K562 (cell line): ENCODE results near the gene ARHGEF3. TPM values are rescaled to one million over a fixed set of nuclear protein-coding genes. Genes with fewer than 3 reads are reported as not detected.

Experiments
- FOXM1 ChIP-seq, 2 experiments: fragments of 450-650 bp in 1 of 2; sonication (generic) in 1 of 2; formaldehyde crosslinking in 1 of 2; IDR thresholded peaks; 2 replicates each; pipeline versions ENCODE4 v1.6.1 to v1.9.0; 2017 to 2022; ENCODE audit warnings: low read depth in 2 of 2, mild to moderate bottlenecking in 2 of 2, missing genetic modification reagents in 1 of 2, moderate library complexity in 1 of 2
- KAT7 ChIP-seq: sonication (generic); formaldehyde crosslinking; IDR thresholded peaks from 2 replicates; pipeline ENCODE4 v1.8.0; 2022; ENCODE audit warnings: missing genetic modification reagents, mild to moderate bottlenecking, borderline replicate concordance
- KDM1A ChIP-seq, 2 experiments: fragments of 450-650 bp; IDR thresholded peaks; 2 replicates each; pipeline ENCODE4 v1.6.1; 2016; ENCODE audit warnings: mild to moderate bottlenecking in 2 of 2
- MBD2 ChIP-seq: sonication (generic); IDR thresholded peaks from 2 replicates; pipeline ENCODE4 v1.6.1; 2016; ENCODE audit warnings: low read depth, borderline replicate concordance
- PHF8 ChIP-seq: fragments of 200-600 bp; sonication (generic); IDR thresholded peaks from 2 replicates; pipeline ENCODE4 v1.6.1; 2012; ENCODE audit warnings: mixed run types, mild to moderate bottlenecking, inconsistent platforms, low read length, moderate library complexity, borderline replicate concordance
- SMARCA5 ChIP-seq: fragments of 450-650 bp; IDR thresholded peaks from 2 replicates; pipeline ENCODE4 v1.6.1; 2016
- XRCC5 ChIP-seq: fragments of 200-400 bp; formaldehyde crosslinking; IDR thresholded peaks from 2 replicates; pipeline ENCODE4 v1.6.1; 2017; ENCODE audit warnings: low read depth, mild to moderate bottlenecking, low read length
- polyA plus RNA-seq, 8 experiments: library from polyadenylated mRNA; depleted of rRNA in 4 of 8; stranded (reverse) in 5 of 8; unstranded in 3 of 8; fragments of >200 nt; fragmentation: Nextera tagmentation in 2 of 8; fragmentation: Illumina TruSeq in 1 of 8; extraction: Ambion mirVana in 2 of 8; extraction: Trizol in 1 of 8; gene quantifications; 2 replicates each; pipeline versions ENCODE4 v1.2.1 to v1.2.3, GENCODE V29; 2011 to 2014; ENCODE audit warnings: inconsistent platforms in 1 of 8, missing spikeins in 1 of 8
- total RNA-seq, 7 experiments: library from RNA; depleted of rRNA in 6 of 7; stranded (reverse); fragments of >200 nt in 6 of 7; fragmentation: Illumina TruSeq in 2 of 7; extraction: Trizol in 2 of 7; gene quantifications; 2 replicates each; pipeline versions ENCODE4 v1.2.1 to v1.2.3, GENCODE V29; 2011 to 2021; ENCODE audit warnings: low replicate concordance in 1 of 7
- TF ChIP-seq, protein P1 (sequence below): fragments of 200-800 bp; sonication (Bioruptor generic); IDR thresholded peaks from 2 replicates; pipeline ENCODE4 v1.6.1; 2017; ENCODE audit warnings: missing genetic modification characterization, missing compliant biosample characterization
- TF ChIP-seq, protein P2 (sequence below): fragments of 450-650 bp; IDR thresholded peaks from 2 replicates; pipeline ENCODE4 v1.6.1; 2018; ENCODE audit warnings: mild to moderate bottlenecking, low read depth; ENCODE audit not compliant: partially characterized antibody
- TF ChIP-seq, protein P3 (sequence below): fragments of 450-650 bp; IDR thresholded peaks from 2 replicates; pipeline ENCODE4 v1.7.1; 2018; ENCODE audit warnings: mild to moderate bottlenecking, low read depth; ENCODE audit not compliant: partially characterized antibody
- TF ChIP-seq, protein P4 (sequence below): fragments of 250-450 bp; sonication (Bioruptor Pico); IDR thresholded peaks from 2 replicates; pipeline ENCODE4 v1.9.0; 2021; ENCODE audit warnings: mild to moderate bottlenecking, inconsistent platforms
- TF ChIP-seq, protein P5 (sequence below): fragments of 200-800 bp; sonication (Bioruptor generic); IDR thresholded peaks from 2 replicates; pipeline ENCODE4 v1.6.1; 2016; ENCODE audit warnings: missing genetic modification characterization, missing compliant biosample characterization

ARHGEF3 gene
- total and polyA plus RNA-seq, 9 of the 15 experiments (the other 6 are each of a cell fraction or from before 2014, with no cell fraction given) = 0.77 to 2.7 (median 1.4) TPM

DNA sequence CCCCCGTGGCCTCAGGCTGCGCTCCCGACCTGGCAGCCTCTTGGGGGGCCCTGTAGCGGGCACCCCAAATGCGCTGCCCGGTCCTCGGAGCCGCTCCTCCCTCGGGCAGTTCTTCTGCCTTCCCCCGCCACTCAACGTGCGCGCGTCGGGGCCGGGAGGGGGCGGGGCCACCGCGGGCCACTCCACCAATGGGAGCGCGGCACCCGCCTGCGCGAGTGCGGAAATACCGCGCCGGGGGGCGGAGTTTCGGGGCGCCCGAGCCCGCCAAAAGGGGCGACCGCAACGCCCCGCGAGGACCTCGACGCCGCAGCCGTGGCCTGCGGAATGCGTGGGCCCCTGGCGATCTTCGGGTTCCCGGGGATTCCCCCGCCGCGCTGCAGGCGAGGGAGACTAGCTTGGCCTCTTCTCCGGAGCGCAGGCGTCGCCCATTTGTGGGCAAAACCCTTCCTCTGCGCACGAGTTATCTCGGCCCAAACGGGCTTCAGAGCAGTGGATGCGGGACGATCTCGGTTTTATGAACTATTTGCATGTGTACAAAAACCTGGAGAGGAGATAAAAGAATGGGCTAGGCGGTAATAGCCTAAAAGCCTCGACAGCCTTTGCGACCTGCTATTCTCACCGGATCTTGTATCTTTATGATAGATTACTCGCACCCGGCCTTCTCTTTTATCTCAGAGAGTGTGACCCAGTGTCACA lies 118.5 kb downstream of the ARHGEF3 start, which contains the start of gene TASOR (continued):
- TF ChIP-seq, protein P1, sequence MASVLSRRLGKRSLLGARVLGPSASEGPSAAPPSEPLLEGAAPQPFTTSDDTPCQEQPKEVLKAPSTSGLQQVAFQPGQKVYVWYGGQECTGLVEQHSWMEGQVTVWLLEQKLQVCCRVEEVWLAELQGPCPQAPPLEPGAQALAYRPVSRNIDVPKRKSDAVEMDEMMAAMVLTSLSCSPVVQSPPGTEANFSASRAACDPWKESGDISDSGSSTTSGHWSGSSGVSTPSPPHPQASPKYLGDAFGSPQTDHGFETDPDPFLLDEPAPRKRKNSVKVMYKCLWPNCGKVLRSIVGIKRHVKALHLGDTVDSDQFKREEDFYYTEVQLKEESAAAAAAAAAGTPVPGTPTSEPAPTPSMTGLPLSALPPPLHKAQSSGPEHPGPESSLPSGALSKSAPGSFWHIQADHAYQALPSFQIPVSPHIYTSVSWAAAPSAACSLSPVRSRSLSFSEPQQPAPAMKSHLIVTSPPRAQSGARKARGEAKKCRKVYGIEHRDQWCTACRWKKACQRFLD (CRISPR knock-in tag) = peak; percentile 23; the same call in 1 of the 2 replicates
- TF ChIP-seq, protein P2, sequence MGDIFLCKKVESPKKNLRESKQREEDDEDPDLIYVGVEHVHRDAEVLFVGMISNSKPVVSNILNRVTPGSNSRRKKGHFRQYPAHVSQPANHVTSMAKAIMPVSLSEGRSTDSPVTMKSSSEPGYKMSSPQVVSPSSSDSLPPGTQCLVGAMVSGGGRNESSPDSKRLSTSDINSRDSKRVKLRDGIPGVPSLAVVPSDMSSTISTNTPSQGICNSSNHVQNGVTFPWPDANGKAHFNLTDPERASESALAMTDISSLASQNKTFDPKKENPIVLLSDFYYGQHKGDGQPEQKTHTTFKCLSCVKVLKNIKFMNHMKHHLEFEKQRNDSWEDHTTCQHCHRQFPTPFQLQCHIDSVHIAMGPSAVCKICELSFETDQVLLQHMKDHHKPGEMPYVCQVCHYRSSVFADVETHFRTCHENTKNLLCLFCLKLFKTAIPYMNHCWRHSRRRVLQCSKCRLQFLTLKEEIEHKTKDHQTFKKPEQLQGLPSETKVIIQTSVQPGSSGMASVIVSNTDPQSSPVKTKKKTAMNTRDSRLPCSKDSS = no peak
- TF ChIP-seq KDM1A (IDR thresholded peaks at IDR 0.05) (no peak), MBD2 (peak; percentile 49; the same call in 1 of the 2 replicates), FOXM1 (IDR thresholded peaks at IDR 0.05; ENCODE audit: low read depth) (no peak), FOXM1 (CRISPR knock-in tag; IDR thresholded peaks at IDR 0.05; ENCODE audit: low read depth) (peak; percentile 91), KAT7 (CRISPR knock-in tag) (peak; percentile 27; the same call in 1 of the 2 replicates), SMARCA5 (no peak), XRCC5 (no peak), PHF8 (no peak)
- TF ChIP-seq, protein P3, sequence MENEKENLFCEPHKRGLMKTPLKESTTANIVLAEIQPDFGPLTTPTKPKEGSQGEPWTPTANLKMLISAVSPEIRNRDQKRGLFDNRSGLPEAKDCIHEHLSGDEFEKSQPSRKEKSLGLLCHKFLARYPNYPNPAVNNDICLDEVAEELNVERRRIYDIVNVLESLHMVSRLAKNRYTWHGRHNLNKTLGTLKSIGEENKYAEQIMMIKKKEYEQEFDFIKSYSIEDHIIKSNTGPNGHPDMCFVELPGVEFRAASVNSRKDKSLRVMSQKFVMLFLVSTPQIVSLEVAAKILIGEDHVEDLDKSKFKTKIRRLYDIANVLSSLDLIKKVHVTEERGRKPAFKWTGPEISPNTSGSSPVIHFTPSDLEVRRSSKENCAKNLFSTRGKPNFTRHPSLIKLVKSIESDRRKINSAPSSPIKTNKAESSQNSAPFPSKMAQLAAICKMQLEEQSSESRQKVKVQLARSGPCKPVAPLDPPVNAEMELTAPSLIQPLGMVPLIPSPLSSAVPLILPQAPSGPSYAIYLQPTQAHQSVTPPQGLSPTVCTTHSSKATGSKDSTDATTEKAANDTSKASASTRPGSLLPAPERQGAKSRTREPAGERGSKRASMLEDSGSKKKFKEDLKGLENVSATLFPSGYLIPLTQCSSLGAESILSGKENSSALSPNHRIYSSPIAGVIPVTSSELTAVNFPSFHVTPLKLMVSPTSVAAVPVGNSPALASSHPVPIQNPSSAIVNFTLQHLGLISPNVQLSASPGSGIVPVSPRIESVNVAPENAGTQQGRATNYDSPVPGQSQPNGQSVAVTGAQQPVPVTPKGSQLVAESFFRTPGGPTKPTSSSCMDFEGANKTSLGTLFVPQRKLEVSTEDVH = peak; percentile 40
- TF ChIP-seq, protein P4, sequence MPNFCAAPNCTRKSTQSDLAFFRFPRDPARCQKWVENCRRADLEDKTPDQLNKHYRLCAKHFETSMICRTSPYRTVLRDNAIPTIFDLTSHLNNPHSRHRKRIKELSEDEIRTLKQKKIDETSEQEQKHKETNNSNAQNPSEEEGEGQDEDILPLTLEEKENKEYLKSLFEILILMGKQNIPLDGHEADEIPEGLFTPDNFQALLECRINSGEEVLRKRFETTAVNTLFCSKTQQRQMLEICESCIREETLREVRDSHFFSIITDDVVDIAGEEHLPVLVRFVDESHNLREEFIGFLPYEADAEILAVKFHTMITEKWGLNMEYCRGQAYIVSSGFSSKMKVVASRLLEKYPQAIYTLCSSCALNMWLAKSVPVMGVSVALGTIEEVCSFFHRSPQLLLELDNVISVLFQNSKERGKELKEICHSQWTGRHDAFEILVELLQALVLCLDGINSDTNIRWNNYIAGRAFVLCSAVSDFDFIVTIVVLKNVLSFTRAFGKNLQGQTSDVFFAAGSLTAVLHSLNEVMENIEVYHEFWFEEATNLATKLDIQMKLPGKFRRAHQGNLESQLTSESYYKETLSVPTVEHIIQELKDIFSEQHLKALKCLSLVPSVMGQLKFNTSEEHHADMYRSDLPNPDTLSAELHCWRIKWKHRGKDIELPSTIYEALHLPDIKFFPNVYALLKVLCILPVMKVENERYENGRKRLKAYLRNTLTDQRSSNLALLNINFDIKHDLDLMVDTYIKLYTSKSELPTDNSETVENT (CRISPR knock-in tag) = no peak
- TF ChIP-seq, protein P5, sequence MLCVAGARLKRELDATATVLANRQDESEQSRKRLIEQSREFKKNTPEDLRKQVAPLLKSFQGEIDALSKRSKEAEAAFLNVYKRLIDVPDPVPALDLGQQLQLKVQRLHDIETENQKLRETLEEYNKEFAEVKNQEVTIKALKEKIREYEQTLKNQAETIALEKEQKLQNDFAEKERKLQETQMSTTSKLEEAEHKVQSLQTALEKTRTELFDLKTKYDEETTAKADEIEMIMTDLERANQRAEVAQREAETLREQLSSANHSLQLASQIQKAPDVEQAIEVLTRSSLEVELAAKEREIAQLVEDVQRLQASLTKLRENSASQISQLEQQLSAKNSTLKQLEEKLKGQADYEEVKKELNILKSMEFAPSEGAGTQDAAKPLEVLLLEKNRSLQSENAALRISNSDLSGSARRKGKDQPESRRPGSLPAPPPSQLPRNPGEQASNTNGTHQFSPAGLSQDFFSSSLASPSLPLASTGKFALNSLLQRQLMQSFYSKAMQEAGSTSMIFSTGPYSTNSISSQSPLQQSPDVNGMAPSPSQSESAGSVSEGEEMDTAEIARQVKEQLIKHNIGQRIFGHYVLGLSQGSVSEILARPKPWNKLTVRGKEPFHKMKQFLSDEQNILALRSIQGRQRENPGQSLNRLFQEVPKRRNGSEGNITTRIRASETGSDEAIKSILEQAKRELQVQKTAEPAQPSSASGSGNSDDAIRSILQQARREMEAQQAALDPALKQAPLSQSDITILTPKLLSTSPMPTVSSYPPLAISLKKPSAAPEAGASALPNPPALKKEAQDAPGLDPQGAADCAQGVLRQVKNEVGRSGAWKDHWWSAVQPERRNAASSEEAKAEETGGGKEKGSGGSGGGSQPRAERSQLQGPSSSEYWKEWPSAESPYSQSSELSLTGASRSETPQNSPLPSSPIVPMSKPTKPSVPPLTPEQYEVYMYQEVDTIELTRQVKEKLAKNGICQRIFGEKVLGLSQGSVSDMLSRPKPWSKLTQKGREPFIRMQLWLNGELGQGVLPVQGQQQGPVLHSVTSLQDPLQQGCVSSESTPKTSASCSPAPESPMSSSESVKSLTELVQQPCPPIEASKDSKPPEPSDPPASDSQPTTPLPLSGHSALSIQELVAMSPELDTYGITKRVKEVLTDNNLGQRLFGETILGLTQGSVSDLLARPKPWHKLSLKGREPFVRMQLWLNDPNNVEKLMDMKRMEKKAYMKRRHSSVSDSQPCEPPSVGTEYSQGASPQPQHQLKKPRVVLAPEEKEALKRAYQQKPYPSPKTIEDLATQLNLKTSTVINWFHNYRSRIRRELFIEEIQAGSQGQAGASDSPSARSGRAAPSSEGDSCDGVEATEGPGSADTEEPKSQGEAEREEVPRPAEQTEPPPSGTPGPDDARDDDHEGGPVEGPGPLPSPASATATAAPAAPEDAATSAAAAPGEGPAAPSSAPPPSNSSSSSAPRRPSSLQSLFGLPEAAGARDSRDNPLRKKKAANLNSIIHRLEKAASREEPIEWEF = no peak
